Astrocyte of the hippocampus (primary cell): ENCODE data around the gene GRPEL1.

Experiments
- DNase-seq: peaks from one replicate; pipeline ENCODE4 v3.0.0; 2011; ENCODE audit warnings: low read depth, low spot score

The GRPEL1 gene

DNA sequence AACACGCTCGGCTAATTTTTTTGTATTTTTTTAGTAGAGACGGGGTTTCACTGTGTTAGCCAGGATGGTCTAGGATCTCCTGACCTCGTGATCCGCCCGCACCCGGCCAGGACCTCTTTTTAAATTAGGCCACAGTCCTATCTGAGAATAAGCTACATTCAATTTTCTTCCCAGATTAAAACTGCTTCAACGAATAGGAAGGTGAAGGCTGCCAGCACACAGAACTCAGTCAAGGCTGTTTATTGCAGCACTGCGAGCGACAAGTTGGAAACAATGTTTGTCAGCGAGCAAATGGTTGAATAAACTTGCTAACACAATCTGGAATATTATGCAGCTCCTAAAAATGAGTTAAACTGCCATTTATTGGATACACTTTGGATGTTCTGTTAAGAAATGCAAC lies 1.9 kb downstream of the GRPEL1 start:
- DNase-seq = no peak

DNA sequence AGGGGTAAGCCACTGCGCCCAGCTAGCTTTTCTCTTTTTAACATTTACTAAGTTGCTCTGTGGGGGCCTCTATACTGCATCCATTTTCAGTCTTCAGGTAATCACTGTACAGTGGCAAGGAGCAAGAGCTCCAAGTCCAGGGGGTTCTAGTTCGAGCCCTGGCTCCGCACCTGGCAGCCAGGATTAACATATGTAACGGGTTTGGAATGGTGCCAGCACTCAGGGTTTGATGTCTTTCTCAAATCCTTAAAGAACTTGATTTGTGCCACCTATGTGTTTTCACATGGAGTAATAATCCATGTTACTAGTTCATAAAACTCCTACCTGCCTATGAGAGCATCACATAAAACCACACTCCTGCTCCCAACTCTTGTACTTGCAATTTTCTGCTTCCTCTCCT lies 4.5 kb downstream of the GRPEL1 start:
- DNase-seq = no peak

DNA sequence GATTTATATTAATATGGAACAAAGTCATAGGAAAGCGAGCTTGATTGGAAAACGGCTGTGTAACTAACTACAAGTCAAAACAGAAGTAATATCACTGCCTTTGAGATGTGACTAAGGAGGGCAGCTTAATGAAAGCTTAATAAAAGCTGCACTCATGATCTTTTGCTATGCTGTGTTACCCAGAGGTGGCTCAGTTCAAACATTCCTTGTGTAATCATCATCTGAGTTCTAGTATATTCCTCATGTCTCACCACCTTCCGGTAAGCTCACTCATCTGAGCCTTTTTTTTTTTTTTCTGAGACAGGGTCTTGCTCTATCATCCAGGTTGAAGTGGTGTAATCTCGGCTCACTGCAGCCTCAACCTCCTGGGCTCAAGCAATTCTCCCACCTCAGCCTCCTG lies 5.0 kb downstream of the GRPEL1 start:
- DNase-seq = no peak

DNA sequence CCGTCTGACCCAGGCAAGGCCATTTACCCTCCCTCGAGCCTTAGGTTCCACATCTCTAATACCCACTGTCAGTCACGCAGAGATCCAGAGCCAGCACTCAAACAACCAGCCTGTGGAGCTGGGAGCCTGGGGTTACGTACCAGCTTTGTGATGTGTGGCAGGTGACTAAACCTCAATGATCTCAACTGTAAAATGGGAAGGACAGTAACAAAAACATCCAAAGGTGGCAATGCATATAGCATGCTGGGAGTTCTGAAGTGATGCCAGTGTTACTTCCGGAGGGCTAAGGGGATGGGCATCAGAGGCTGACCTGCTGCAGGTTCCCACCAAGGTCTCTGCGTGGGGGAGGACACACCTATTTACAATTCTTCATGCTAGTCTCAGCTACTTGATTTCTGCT lies 6.0 kb downstream of the GRPEL1 start:
- DNase-seq = no peak

DNA sequence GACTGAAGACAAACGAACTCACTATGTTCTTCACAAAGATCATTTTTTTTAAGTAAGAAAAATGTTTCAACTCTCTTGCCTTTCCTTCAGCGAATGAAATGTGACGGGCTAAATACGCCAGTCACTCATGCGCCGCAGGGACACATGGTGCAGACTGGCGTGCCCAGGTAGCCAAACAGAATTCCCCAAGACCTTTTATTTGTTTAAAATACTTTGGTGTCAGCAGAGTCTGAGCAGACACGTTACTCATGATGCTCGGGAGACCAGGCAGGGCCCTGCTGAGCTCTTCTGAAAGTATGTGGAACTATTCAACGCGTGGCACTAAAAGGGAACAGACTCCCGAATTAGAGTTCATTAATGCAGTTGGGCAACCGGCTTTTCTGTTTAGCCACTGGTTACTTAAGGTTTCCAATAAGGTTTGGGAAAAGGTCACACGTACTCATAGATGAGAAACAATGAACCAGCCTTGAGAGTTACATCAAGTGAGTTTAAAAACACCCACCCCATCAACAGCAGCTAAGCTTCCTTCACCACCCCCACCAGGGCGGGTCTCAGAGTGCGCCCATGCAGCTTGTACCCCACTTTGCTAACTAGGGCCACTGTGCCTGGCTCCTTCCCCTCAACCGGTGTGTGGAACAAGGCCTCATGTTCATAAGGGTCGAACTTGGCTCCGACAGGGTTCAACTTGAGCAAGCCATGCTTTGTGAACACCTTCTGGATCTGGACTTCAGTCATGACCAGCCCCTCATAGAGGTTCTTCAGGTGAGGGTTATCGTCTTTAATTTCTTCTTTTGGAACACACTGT lies 7.3 kb downstream of the GRPEL1 start:
- no peak for DNase-seq

DNA sequence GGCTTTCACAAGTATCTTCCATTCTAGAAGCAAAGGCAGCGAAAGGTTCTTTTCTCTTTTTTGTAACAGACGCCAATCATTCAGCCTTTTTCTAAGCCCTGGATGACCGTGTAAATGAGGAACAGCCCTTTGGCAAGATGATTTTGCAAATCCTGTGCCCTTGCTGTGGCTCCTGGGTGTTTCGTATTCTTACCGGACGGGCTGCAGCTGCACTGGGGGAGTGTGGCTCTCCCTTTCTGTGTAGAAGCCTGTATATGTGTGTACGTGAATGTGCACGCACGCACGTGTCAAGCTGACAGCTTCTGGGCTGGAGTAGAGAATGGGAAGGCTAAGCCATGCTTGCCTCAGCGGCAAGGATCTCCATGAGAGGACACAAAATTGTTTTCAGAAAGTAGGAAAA lies 8.2 kb downstream of the GRPEL1 start:
- DNase-seq = no peak

DNA sequence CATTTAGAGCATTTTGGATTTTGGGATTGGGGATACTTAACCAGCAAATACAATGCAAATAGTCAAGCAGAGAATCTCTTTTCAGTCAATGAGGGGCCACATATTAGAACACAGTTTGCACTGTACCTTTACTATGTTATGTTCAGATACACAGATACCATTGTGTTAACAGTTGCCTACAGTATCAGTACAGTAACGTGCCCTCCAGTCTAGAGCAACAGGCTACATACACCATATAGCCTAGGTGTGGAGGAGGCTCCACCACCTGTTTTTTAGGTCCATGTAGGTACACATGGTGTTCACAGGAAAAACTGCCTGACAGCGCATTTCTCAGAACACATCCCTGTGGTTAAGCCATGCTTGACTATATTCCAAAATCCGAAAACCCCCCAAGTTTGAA lies 9.1 kb downstream of the GRPEL1 start:
- no peak for DNase-seq

DNA sequence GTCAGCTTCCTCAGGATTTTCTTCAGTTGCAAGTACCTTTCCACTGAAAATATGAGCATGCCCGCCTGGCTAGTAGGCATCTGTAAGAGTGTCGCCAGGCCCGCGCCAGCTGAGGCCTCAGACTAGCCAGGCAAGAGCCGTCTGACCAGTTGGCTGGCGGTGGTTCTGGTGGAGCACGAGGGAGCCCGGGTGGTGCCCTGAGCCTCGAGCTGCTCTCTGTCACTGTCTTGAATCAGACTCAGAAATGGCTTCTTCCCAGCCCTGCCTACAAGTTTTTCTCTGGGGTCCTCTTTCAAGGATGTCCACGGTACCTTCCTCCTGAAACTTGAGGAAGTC lies 11.9 kb downstream of the GRPEL1 start:
- DNase-seq = no peak

DNA sequence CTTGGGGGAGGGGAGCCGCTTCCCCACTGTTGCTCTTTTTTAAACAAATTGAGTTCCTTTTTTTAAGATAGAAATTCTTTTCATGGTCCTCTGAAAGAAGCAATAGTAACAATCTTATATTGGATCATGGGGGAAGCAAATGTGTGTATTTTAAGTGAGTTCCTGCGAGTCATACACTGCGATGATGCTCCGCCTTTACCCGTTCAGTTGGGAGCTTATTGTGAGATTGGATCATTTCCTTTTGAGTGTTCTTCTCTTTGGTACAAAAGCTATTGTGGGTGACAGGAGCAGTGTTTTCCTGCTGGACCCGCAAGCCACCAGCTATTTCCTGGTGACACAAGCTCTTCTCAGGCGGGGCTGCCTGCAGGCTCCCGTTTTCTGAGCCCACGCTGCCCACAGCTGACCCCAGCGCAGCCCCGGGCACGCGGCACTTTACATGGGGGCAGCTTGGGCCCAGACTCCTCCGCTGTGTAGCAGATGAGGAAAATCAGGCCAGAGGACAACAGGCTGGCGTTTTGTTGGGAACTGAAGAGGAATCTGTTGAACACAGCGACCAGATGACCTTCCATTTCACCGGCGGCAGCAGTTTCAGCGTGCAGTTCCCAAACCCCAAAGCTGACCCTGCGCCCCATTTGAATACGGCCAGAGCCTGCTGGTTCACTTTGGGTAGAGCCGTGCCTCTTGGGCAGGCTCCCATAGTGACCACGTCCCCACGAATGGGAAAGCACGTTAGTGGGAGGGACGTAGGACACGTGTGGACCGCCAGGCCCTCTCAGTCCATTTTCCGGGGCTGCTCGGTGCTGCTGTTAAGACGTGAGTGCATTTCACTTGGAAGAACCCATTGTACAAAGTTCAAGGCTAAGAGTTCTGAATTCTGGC lies 12.5 kb downstream of the GRPEL1 start:
- DNase-seq = no peak

DNA sequence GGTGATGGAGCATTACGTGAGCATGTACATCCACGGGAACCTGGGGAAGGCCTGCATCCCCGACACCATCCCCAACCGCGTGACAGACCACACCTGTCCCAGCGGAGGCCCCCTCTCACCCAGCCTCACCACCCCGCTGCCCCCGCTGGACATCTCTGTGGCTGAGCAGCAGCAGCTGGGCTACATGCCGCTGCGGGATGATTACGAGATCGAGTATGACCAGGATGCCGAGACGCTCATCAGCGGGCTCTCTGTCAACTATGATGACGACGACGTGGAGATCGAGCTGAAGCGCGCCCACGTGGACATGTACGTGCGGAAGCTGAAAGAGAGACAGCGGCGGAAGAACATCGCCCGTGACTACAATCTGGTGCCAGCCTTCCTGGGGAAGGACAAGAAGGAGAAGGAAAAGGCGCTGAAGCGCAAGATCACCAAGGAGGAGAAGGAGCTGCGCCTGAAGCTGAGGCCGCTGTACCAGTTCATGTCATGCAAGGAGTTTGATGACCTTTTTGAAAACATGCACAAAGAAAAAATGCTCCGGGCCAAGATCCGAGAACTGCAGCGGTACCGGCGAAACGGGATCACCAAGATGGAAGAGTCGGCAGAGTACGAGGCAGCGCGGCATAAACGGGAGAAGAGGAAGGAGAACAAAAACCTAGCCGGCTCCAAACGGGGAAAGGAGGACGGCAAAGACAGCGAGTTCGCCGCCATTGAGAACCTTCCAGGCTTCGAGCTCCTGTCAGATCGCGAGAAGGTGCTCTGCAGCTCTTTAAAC lies 13.6 kb downstream of the GRPEL1 start:
- no peak for DNase-seq

DNA sequence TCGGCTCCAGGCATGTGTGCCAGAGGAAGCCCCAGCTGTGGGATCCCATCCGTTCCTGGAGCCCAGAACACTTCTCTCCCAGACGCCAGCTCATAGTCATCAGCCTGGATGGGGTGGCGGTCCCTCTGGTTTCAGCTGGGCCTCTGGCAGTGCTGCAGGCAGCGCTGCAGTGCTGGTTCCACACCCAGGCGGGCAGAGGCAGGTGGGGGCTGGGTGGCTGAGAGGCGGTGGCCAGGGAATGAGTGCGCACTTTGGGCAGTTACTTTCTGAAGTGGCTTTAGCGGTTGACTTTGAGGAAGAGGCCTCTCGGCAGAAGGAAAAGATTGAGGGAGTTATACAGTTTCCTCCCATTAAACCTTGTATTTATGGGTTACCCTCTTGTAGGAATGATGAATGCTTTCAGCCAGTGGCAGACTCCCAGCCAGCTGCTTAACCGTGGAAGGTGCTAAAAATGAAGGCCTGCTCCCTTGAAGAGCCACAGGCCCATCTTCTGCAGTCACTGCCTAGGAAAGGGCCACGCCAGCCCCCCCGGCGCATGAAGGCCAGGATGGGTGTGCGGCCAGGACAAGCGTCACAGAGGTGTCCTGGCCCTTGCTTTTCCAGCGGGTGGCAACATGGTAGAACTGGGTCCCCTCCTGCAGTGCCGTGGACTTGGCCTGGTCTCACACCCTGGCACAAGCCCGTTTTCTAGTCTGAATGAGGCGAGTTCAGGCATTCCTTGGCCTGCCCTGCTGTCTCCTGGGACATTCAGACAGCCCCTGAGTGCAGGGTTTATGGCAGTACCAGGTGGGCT lies 14.7 kb downstream of the GRPEL1 start:
- DNase-seq = peak; percentile 23

DNA sequence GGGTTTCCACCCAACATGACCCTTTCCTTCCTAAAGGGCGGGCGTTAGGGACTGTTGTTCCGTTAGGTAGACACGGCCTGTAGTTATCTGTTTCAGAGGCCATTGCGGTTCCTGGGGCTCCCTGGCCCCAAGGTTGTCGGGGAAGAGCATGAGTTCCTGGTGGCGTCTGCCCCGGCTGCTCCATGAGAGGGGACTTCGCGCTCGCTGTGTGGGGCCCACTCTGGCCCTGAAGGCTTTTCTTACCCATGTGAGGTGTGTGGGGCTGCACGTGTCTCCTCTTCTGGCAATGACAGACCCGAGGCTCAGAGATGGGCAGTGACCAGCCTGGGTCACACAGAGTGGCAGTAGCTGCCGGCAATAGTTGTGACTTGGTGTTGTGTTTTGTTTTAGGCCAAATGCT lies 15.6 kb downstream of the GRPEL1 start:
- DNase-seq = no peak

DNA sequence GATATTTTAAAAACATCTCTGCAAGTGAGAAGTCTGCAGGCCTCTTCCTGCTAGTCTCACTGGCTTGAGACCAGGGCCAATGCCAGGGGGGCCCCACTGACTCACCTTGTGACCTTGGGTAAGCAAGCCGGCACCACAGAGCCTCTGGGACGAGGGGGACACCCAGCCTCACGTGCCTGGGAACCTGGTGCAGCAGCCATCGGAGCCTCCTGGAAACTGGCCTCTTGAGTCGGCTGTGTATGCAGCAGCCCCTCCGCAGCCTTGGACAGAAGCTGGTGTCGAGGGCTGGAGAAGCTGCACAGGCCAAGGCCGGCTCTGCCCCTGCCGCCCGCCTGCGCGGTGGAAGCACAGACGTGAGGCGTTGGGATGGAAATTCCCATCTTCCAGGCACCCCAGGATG lies 16.0 kb downstream of the GRPEL1 start:
- DNase-seq = no peak

DNA sequence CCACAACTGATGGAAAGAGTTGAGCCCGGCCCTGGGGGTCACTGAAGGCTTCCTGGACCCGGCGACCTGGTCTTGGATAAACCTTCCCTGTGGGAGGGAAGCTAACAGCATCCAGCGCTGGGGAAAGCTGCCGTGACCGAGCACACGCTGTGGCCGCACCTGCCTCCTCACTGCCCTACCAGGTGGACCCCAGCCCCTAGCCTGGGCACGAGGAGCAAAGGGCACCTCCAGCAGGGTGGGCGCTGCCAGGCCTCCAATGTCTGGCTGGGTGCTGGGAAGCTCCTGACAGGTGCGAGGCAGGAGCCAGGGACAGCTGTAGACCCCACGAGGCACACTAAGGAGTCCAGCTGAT lies 16.7 kb downstream of the GRPEL1 start:
- no peak for DNase-seq

DNA sequence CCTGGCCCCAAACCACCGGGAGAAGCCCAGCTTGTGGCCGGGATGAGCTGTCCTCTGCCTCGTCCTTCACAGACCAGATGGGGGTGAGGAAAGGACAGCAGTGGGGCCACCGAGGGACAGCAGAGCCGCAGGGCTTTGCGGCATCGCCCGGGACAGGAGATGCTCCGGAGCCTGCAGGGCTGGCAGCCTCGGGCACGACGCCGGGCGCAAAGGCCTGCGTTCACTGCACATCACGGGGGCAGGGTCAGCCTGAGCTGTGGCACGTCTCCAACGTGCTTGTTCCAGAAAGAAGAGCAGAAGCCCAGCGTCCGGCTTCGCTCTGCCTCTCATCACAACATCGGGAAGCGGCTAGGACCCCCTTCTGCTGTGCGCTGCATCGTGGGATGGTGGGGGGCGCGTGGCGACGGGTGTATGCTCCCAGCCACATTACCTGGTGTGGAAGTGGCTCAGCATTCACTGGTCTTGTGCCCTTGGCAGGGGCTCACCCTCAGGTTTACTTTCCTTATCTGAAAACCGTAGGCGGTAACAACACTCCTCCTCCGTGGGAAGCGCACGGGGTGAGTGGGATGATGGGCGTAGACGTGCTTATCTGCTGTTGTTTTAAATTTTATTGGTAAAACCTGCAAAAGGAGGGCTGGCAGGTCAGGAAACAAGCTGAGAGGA lies 17.3 kb downstream of the GRPEL1 start:
- DNase-seq = no peak

DNA sequence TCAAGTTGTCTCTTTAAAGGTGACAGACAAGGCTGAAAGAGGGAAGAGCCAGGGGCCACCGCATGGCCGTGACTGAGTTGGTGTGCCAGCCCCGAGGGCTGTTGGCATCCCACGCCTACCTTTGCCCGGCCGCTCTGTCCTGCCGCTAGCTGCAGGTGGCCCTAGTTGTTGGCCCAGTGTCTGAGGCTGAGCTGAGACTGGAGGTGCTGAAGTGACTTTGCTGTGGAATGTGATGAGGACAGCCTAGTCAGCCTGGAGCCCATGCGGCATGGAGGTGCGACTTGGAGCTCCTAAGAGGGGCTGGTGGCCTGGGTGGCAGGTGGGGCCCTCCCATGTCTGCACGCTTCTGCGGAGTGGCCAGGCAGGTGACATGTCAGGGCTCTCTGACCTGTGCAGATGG lies 18.1 kb downstream of the GRPEL1 start:
- no peak for DNase-seq

DNA sequence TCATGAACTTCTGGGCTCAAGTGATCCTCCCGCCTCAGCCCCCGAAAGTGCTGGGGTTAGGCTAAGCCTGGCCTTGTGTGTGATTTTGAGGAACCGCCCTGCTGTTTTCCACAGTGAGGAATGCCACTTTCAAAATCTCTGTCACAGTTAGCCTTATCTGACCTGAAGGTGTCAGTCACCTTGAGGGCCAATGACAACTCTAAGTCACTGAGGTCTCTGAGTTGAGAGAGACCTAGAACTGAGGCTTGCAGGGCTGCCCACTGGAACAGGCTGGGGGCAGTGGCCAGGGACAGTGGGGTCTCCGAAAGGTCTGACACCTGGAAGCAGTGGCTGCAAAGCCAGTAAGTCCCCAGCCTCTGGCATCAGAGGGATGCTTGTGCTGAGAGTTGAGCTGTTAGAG lies 18.6 kb downstream of the GRPEL1 start:
- DNase-seq = no peak

DNA sequence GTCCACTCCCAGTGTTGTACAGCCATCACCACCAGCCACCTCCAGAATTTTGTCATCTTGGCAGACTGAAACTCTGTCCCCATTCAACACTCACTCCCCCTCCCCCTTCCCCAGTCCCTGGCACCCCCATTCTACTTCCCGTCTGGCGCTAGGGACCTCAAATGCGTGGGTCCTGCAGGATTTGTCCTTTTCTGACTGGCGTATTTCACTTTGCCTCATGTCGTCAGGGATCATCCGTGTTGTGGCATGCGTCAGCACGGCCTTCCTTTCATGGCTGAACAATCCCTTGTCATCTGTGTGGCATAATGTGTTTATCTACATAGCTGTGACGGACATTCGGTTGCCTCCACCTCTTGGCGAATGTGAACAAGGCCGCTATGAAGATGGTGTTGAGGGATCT lies 19.2 kb downstream of the GRPEL1 start:
- DNase-seq = no peak

DNA sequence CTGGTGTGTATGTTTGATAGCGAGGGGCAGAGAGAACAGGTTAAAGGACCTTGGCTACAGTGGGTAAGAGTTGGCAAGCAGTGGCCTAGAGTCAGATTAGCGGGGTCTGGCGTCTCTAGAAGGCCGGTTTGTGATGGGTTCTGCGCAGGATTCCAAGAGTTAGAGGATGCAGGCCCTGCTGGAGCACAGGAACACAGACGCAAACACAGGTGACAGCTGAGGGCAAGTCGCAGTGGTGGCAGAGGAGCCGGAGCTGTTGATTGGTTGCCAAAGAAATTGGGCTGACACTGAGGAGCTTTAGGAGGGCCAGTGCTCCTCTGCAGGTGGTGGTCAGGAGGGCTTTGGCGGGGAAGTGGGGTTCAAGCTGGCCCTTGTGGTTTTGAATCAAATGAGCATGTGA lies 20.9 kb downstream of the GRPEL1 start:
- DNase-seq = no peak

DNA sequence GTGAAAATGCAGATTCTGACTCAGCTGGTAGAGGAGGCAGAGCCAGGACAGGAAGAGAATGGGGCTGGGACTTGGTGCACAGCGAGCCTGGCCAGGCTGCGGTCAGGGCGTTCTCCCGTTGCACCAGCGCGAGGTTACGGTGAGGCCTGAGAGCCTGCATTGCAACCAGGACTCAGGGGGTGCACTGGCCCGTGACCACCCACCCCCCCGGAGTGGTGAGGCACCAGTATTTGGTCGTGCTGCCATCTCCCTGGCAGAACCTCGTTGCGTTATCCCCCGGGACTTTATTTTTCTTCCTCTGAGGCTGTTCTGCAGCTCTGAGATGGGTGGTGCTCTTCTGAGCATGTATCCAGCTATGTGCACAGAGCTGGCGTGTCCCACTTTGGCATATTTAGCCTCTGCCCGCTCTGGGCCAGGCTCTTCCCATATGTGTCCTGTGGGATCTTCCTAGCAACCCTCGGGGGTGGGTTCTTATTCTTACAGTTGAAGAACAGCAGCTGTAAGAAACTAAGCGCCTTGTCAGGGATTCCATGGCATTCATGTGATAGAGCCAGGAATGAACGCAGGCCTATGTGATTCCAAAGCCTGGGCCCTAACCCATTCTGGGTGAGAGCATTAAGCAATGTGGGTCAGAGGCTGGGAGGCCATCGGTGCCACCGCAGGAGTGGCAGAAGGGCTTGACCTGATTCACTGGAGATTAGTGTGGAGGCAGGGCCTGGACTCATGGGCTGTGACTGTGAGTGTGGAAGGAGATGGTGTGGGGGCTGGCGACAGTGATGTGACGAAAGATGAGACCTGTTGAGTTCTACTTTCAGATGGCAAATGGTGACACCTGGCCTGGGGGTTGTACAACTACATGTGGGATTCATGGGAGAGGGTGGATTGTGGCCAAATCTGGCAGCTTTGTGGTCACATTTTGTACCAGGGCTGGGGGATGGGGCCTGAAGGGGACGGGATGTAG lies 21.6 kb downstream of the GRPEL1 start:
- no peak for DNase-seq
